Measurements from ENCODE around the gene TBL1X.
"Not testable (repeated sequence)": the region's sequence is repeated elsewhere in the genome, so short reads cannot be mapped to it uniquely, and the experiment has no call there.

TBL1X gene

GRCh38 chrX:9724711-9725110 lies 259.9 kb downstream of the TBL1X start:
- no peak for DNase-seq

GRCh38 chrX:9728261-9728660 lies 263.4 kb downstream of the TBL1X start:
- DNase-seq: no peak

- DNase-seq: no peak
These were observed 264.5 kb downstream of the TBL1X start for GRCh38 chrX:9729171-9729885.

GRCh38 chrX:9730078-9730477 lies 265.2 kb downstream of the TBL1X start:
- DNase-seq: no peak

GRCh38 chrX:9730752-9731151 lies 265.9 kb downstream of the TBL1X start:
- DNase-seq: no peak

GRCh38 chrX:9737363-9737762 lies 272.5 kb downstream of the TBL1X start:
- DNase-seq: no peak

GRCh38 chrX:9738151-9738550 lies 273.3 kb downstream of the TBL1X start:
- no peak for DNase-seq

GRCh38 chrX:9739130-9739529 lies 274.3 kb downstream of the TBL1X start:
- DNase-seq: no peak

- DNase-seq: no peak
These were observed 280.7 kb downstream of the TBL1X start for GRCh38 chrX:9745417-9746115.

- DNase-seq: no peak
These were observed 281.5 kb downstream of the TBL1X start for GRCh38 chrX:9746148-9746888.

GRCh38 chrX:9747644-9748043 lies 282.8 kb downstream of the TBL1X start:
- DNase-seq: no peak

- no peak for DNase-seq
These were observed 284.4 kb downstream of the TBL1X start for GRCh38 chrX:9749146-9749692.

- DNase-seq: no peak
These were observed 292.5 kb downstream of the TBL1X start for GRCh38 chrX:9757366-9757765.

GRCh38 chrX:9758021-9758638 lies 293.3 kb downstream of the TBL1X start:
- no peak for DNase-seq

- no peak for DNase-seq
These were observed 294.5 kb downstream of the TBL1X start for GRCh38 chrX:9759337-9759736.

GRCh38 chrX:9765072-9765736 lies 300.3 kb downstream of the TBL1X start:
- no peak for DNase-seq

- DNase-seq: no peak
These were observed 300.9 kb downstream of the TBL1X start, which contains the start of gene GPR143 for GRCh38 chrX:9765737-9766097. Gene GPR143, minus strand, starts transcription at chrX:9765847. Its CDS starts 30 bp downstream, at chrX:9765817.

- DNase-seq: no peak
These were observed 302.5 kb downstream of the TBL1X start for GRCh38 chrX:9767375-9767774.

GRCh38 chrX:9768321-9768839 lies 303.5 kb downstream of the TBL1X start:
- DNase-seq: not testable (repeated sequence)

GRCh38 chrX:9770319-9770718 lies 305.5 kb downstream of the TBL1X start:
- no peak for DNase-seq

GRCh38 chrX:9772943-9773342 lies 308.1 kb downstream of the TBL1X start:
- DNase-seq: no peak

GRCh38 chrX:9775930-9776329 lies 311.1 kb downstream of the TBL1X start:
- DNase-seq: no peak

Measured in amniotic stem cell (primary cell).